GM12873 (cell line): ENCODE data around the gene SMPX.

Experiments
- CTCF ChIP-seq: IDR thresholded peaks from 2 replicates; pipeline ENCODE4 v1.5.1; 2012; ENCODE audit warnings: low read depth, mild to moderate bottlenecking, moderate library complexity, low read length, control low read depth; ENCODE audit not compliant: insufficient read depth; ENCODE audit errors: missing control alignments

Gene SMPX

GRCh38 chrX:21781976-21782375, 24.1 kb upstream of the SMPX start:
- TF ChIP-seq CTCF, result no peak

DNA sequence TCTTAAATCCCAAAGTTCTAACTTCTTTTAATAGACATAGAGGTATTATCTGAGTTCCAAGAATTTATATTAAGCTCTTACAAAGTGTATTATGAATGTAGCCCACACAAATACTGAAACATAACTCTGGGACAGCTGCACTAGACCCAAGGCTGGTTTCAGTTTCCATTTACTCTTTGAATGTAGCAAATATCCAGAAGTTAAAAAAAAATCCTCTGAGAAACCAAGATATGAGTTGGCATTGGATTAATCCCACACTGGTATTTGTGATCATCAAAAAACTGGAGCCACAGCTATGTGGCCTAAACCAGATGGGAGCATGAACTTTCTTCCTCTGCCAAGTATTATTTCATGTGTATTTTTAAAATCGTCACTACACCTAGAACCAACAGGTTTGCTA, 23.6 kb upstream of the SMPX start:
- TF ChIP-seq CTCF, result no peak

DNA sequence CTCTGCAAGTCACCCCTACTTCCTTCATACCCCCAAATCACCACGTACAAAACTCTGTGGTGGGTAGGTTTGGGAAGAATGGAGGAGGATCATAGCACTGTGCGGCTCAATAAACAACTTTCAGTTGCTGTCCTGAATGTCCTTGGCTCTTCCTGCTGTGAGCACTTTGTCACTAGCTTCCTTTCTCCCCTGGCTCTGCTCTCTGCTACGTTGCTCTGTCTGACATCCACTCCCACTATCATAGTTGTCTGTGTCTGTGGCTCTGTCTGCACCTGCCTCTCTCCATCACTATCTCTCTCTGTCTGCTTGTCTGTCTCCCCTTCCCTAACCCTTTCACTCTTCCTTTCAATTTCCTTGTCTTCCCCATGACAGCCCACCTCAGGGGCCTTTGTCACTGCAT, 21.2 kb upstream of the SMPX start:
- TF ChIP-seq CTCF, result no peak

DNA sequence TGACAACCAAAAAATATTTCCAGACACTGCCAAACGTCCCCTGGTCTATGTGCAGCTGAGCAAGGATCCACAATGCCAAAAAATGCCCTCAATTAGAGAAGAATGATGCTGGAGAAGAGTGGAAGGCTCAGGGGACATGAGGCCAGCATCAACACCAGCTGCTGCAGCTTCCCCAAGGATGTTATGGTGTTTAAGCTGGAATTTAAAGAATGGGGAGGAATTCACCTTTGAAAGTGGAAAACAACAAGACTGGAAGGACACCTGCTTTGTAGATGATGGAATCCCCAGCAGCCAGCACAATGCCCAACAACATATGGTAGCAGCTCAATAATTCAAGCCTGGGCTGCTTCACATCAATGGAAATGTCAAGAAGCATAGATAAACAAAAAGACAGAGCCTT, 20.3 kb upstream of the SMPX start:
- no peak for TF ChIP-seq CTCF

GRCh38 chrX:21770631-21771321, 12.9 kb upstream of the SMPX start:
- peak; percentile 6 for TF ChIP-seq CTCF

DNA sequence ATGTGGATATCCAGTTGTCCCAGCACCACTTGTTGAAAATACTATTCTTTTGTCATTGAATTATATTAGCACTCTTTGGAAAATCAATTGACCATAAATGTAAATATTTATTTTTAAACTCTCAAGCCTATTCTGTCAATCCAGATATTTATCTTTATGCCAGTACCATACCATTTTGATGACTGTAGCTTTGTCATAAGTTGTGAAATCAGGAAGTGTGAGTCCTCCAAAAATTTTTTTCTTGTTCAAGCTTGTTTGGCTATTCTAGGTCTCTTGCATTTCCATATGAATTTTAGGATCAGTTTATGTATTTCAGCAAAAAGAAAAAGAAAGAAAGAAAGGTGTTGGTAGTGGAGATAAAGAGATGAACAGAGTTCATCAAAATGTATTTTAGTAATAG, 8.2 kb upstream of the SMPX start:
- no peak for TF ChIP-seq CTCF

- no peak for TF ChIP-seq CTCF
Measured at GRCh38 chrX:21764008-21764407, 6.1 kb upstream of the SMPX start.
